KBM-7 (cell line): Measurements from ENCODE around the gene FAXDC2.

Experiments used
- DNase-seq: peaks from one replicate; pipeline ENCODE4 v3.0.0-alpha.2; 2015
- in situ Hi-C: fragments of 300-500 bp; cut with MboI; formaldehyde crosslinking; loops from 2 replicates; pipeline ENCODE4 v1.14.3; 2020; ENCODE audit warnings: low sequenced_read_pairs, low pct_unique_long_range_greater_than_20kb, mixed read lengths

The FAXDC2 gene

DNA sequence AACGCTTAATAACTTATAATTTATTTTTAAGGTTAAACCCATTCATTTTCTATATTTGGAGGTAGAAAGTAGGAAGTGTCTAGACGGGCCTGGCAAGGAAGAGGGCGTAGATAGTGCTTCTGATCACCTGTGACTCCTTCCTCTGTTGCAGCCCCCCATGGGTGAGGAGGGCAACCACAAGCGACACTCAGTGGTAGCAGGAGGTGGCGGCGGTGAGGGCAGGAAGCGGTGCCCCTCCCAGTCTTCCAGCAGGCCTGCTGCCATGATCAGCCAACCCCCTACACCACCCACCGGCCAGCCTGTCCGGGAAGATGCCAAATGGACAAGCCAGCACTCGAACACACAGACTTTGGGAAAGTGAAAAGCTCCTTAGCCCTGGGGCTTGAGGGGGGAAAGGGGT is 36.7 kb downstream of the FAXDC2 start:
- in situ Hi-C loops = loop anchor here (25.0 kb wide), 1 partner anchor 151 kb away; no protein-coding TSS in a partner anchor
- no peak for DNase-seq

DNA sequence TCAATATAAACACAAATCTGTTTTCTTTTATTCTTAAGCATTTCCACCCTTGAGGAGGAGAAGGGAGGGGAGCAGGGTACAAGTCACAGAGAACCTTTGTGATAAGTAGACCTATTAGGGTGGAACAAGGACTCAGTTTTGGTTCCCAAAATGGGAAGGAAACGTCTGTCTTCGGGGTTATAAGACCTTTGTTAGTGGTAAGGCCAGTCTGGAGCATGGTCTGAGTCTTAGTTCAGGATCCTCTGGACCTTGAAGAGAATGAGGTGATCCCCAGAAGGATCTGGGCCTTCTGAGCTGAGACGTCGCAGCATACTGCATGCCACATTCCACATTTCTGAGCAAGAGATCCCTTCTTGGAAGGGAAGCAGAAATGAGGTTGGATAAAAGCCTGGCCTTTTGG is 37.2 kb downstream of the FAXDC2 start:
- in situ Hi-C loops = loop anchor here (25.0 kb wide), 1 partner anchor 151 kb away; no protein-coding TSS in a partner anchor
- DNase-seq = no peak

DNA sequence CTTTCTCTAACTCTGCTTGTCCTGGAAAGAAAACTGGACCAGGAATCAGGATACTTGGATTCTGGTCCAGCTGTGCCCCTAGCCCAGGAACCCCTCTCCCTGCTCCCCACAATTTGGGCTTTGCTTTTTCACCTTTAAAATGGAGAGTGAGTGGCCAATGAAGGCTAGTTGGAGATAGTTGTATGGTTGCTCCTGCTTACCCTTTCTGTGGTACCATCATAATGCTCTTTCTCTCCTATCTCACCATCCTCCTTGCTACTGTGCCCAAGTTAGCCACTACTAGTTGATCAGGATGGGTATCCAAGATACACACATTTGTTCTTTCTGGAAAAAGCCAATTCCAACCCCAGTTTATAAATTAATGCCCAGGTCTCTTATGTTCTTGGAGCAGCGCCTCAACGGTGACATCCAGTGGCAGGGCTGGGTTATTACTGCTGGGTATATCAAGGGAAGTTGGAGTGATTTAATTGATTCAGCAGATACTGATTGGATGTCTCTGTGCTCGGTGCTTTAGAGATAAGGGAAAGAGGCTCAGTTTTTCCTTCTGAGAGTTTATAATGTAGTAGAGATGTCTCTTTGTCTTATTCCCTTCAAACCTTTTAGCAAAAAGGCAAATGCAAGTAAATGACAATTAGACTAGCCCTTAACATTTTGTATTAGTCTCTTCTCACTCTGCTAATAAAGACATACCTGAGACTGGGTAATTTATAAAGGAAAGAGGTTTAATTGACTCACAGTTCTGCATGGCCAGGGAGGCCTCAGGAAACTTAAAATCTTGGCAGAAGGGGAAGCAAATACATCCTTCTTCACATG is 38.5 kb downstream of the FAXDC2 start:
- peak; percentile 66 for DNase-seq
- in situ Hi-C loops = loop anchor here (25.0 kb wide), 1 partner anchor 150 kb away; no protein-coding TSS in a partner anchor

DNA sequence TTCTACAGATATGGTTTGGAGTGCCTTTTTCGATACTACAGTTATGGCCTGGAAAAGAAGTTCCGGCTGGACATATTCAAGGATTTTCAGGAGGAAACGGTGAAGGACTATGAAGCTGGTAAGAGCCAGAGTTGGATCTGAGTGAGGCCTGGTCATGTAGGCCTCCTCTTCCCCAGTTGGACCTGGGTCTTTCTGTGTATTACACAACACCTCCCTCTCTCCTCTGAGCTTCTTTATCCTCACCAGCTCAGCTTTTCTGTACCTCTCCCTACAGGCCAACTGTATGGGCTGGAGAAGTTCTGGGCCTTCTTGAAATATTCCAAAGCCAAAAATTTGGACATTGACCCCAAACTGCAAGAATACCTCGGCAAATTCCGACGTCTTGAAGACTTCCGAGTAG is 39.2 kb downstream of the FAXDC2 start:
- in situ Hi-C loops = loop anchor here (25.0 kb wide), 1 partner anchor 149 kb away; no protein-coding TSS in a partner anchor

DNA sequence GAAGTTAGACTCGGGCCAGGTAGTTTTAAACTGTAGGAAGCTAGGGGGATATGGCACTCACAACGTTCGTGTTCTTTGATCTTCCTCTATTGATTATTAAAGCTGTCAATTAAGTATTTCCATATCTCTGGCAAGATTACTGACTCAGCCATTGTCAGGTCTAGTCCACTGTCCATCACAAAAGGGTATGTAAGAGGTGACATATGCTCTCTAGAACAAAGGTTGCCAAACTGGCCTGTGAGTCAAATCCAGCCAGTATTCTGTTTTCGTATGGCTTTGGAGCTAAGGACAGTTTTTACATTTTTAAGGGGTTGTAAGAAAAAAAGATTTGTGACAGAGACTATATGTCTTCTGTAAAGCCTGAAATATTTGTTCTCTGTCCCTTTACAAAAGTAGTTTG is 44.2 kb downstream of the FAXDC2 start:
- DNase-seq = no peak
- in situ Hi-C loops = loop anchor here (25.0 kb wide), 1 partner anchor 144 kb away; no protein-coding TSS in a partner anchor

More for the DNA sequence above, 39.2 kb downstream of the FAXDC2 start:
- DNase-seq = no peak

DNA sequence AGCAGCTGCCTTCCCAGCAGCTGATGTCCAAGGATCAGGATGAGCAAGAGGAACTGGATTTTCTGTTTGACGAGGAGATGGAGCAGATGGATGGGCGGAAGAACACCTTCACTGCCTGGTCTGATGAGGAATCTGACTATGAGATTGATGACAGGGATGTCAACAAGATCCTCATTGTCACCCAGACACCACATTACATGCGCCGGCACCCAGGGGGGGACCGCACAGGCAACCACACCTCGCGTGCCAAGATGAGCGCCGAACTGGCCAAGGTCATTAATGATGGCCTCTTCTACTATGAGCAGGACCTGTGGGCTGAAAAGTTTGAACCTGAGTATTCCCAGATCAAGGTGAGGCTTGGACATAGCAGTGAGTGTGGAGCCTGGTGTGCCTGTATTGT is 48.4 kb downstream of the FAXDC2 start:
- in situ Hi-C loops = loop anchor here (25.0 kb wide), 1 partner anchor 140 kb away; no protein-coding TSS in a partner anchor
- DNase-seq = no peak

DNA sequence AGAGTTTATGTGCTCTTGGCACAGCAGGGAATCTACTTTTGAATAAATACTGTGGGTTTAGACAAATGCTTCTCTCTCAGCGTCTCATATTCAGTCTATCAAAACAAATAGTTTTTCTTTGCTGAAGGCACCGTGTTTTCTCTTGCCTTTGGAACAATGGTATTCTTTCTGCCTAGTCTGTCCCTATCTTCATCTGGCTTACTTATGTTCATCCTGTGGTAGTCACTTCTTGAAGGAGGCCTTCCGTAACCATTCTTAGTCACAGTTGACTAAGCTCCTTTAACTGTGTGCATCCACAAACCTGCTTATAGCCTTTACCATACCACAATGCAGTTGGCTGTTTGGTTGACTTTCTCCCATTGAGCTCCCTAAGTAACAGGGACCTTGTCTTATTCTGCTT is 49.3 kb downstream of the FAXDC2 start:
- in situ Hi-C loops = loop anchor here (25.0 kb wide), 1 partner anchor 139 kb away; no protein-coding TSS in a partner anchor
- DNase-seq = no peak

DNA sequence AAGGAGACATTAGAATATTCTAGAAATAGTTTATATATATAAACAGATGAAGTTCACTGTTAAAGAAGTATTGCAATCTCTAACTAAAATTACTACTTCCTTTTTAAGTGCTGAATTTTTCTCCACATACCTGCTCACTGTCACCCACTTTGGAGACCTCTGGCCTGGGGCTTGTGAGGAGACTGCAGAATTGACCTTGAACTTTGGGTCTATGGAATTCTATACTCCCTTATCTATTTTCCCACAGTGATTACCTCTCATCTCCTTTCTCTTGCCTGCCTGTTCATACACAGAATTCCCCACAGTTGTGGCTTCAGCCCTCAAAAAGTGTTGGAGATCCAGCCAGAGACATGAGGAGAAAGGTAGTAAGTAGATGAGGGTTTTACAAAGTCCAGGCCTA is 49.8 kb downstream of the FAXDC2 start:
- no peak for DNase-seq
- in situ Hi-C loops = loop anchor here (25.0 kb wide), 1 partner anchor 138 kb away; no protein-coding TSS in a partner anchor

DNA sequence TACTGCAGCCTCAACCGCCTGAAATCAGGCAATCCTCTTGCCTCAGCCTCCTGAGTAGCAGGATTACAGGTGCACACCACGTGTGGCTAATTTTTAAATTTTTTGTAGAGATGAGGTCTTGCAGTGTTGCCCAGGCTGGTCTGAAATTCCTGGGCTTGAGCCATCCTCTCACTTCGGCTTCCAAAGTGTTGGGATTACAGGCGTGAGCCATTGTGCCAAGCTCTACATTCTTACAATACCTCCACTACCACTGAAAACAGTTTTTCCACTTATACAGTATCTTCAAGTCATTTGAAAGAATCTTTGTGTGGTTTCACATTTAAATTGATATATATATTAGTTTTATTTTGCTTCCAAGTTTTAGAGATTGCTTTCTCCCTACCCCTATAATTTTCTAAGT is 52.6 kb downstream of the FAXDC2 start:
- DNase-seq = no peak
- in situ Hi-C loops = no loop called here

DNA sequence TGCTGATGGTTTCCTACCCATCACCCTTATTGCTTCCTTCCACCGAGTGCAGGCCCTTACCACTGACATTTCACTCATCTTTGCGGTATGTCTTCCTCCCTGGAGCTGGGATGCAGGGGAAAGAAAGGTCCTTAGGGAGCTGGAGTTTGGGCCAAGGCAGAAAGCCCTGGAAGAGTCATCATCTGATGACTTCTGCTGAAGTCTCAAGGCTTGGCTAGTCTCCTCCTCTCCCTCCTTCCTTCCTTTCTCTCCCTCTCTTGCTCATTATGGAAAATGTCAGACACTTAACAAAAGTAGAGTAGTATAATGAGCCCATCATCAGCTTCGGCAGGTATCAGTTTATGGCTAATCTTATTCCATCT is 55.2 kb downstream of the FAXDC2 start:
- in situ Hi-C loops = no loop called here
- no peak for DNase-seq

DNA sequence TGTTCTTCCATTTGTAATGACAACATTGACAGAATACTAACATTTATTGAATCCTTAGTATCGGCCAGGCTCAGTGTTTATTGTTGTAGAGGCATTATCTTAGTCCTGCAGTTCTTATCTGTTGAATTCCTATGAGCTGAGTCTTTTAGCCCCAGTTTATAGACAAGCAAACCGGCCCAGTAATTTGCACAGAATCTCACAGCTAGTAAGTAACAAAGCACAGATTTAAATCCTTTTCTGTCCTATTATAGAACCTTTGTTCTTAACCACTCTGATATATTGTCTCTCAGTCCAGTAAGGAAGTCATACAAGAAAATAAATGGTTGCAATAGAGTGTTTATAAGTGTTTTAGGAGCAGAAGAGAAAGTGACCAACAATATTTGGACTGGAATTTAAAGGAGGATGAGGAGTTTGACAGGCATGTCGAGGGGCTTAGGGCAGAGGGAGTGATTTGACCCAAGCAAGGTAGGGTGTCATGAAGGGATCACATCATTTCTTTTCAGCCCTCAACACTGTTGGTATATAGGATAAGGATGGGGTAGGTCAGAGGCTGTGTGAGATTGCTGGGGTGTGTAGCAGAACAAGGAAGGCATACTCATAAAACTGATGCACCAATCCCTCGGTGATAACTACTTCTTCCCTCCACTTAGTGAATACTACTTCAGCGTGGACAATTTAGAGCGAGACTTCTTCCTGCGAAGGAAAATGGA is 55.7 kb downstream of the FAXDC2 start:
- in situ Hi-C loops = no loop called here
- no peak for DNase-seq

DNA sequence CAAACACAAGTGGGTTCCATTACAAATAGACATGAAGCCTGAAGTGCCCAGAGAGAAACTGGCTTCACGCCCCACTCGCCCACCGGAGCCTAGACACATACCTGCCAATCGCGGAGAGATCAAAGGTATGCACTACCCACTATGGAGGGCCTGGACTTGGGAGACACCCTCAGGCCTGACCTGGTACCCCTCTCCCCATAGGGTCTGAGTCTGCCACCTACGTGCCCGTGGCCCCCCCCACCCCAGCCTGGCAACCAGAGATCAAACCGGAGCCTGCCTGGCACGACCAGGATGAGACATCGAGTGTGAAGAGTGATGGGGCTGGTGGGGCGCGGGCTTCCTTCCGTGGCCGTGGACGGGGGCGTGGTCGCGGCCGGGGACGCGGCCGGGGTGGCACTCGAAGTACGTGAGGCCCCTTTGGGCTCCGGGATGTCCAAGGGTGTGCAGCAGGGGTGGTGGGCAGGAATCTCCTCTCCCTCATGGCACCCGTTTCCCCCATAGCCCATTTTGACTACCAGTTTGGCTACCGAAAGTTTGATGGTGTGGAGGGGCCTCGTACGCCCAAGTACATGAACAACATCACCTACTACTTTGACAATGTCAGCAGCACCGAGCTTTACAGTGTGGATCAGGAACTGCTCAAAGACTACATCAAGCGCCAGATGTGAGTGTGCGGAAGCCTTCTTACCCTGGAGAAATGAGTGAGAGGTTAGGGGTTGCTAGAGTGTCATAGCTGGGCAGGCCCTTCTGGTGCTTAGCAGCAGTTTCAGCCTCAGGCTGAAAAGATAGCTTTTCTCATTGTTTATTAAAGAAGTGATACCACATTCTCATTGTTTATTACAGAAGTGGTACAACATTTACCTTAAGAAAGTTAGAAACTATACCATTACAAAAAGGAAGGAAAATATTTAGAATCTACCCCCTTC is 56.5 kb downstream of the FAXDC2 start:
- in situ Hi-C loops = no loop called here
- DNase-seq = no peak

DNA sequence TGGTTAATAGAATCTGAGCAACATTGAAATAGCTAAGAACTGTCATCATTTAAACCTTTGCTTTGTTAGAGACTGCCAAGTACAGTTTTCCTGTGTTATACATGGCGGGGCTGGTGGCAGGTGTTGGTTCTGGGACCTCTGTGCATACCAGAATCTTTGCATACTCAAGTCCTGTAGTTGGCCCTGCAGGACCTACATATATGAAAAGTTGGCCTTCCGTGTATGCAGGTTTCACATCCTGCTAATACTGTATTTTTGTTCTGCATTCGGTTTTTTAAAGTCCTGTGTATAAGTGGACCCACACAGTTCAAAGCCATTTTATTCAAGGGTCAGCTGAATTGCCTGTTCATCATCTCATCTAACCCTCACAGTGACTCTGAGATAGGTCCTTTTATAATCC is 58.9 kb downstream of the FAXDC2 start:
- DNase-seq = no peak
- in situ Hi-C loops = no loop called here

DNA sequence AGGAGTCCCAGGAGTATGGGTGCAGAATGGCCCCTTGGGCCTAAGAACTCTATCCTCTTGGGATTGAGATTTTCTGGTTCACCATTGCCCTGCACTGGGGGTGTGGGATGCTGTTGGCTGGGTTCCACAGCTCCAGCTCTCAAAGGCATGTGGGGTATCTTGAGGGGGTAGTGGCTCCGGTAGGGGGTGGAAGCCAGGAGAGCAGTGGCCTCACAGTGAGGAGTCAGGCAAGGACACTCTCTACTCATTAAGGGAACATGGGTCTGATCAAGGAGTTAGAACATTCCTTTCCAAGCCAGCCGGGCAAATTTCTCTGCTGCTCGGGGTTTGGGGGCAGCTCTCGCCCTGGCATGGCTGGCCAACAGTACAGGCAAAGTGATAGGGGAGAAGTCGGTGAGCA is 62.2 kb downstream of the FAXDC2 start:
- no peak for DNase-seq
- in situ Hi-C loops = no loop called here

DNA sequence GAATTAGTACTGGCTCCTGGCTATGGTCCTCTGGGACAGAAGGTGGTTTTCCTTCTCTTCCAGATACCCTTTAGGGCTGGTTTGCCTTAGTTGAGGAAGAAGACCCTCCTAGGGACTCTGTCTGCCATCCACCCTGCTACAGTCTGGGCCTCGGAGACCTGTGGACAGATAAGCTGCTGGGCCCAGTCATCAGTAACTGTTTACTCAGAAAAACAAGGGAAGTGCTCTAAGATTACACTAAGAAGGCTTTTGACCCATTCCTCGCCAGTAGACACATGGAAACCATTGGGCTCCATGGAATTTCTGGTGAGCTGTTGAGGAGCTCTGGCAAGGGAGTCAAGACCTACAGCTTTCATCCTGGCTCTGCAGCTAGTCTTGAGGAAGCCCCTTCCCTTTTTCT is 64.0 kb downstream of the FAXDC2 start:
- in situ Hi-C loops = no loop called here
- no peak for DNase-seq

DNA sequence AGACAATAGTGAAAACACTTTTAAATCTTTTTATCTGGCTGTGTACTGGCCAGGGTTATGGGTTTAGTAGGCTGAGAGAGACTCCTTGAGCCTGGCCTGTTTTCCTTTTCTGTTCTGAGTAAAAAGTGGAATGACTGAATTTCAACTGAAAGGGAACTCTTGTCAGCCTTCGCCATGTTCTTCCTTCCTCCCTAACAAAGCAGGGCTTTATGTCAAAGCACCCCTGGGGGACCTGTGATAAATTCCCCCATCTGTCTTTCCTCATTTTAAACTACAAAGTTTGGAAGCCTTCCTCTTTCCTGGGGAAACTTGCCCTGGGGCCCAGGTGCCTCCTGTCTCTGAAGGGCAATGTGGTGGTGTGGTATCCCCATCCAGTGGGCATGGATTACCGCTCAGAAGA is 65.5 kb downstream of the FAXDC2 start:
- in situ Hi-C loops = no loop called here
- DNase-seq = no peak

DNA sequence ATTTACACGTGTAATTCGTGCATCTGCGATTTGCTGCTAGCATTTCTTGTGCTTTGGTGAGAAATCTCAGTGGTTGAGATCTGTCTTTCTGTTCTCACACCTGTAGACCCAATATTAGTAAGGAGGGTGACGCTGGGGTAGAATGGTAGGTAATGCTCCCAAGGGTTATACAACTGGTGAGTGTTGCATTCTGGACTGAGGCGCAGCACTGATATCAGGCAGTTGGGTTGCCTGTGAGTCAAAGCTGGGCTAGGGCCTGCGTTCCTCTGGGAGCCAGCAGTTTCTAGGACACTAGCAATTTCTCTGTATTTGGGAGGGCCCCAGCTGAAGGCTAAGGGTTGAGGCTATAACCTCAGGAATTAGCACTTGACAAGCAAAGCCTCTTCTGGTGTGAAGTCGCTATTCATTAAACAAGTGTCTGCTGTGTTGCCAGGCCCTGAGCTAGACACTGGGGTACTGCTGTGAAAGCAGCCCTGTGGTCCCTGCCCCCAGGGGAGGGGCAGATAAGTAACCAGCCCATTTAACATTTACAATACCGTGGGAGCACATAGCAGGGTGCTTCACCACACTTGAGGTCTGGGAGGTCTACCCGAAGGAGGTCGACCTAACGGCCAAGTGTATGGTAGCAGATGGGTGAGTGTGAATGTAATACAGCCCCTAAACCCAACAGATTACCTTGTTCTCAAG is 66.5 kb downstream of the FAXDC2 start:
- DNase-seq = no peak

DNA sequence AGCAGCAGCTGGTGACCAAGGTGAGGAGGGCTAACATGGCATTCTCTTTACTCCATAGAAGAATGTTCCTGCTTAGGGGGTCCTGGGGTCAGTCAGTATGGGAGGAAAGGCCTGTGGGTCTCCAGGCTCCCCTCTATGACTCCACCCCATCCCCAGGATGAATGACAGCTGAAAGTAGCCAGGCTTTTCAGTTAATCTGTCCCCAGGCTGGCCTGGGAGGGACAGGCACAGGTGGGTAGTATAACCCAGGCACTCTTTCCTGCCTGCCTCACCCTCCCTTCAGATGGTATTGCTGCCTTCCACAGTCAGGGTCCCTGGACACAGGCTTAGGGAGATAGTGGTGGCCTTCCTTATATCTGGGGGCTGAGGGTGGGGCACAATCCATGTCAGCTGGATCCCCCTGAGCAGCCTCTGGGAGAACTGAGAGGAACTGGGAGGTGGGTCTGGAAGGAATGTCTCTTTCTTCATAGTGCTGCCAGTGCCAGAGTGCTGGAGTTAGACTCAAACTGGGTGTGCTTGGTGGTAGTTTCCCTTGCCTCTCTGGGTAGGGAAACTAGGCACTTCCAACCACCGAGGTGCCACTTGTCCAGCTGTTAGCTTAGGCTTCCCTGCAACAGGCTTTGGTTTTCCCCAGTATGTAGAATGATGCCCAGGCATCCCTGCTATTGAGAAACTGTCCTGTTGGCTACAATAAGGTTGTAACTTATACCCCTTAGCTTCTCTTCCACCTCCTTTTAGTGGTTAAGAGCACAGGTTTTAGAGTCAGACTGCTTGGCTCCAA is 67.4 kb downstream of the FAXDC2 start:
- in situ Hi-C loops = no loop called here
- no peak for DNase-seq

More for the DNA sequence above, 66.5 kb downstream of the FAXDC2 start:
- in situ Hi-C loops = no loop called here
